SK-N-SH (cell line): ENCODE data around the gene TMEM109.

ENCODE experiments used
- CTCF ChIP-seq: fragments of 200-600 bp; sonication (generic); IDR thresholded peaks from 2 replicates; pipeline ENCODE4 v1.6.1; 2017; ENCODE audit warnings: antibody characterized with exemption, mild to moderate bottlenecking, moderate library complexity
- ELF1 ChIP-seq: IDR thresholded peaks from 2 replicates; pipeline ENCODE4 v1.4.0; 2012
- EZH2phosphoT487 ChIP-seq: fragments of 200-600 bp; sonication (generic); IDR thresholded peaks from 2 replicates; pipeline ENCODE4 v1.6.1; 2017; ENCODE audit warnings: low read depth, mixed run types, mild to moderate bottlenecking, antibody characterized with exemption, moderate library complexity, borderline replicate concordance
- GATA2 ChIP-seq: sonication (generic); formaldehyde crosslinking; IDR thresholded peaks from 2 replicates; pipeline ENCODE4 v1.5.0; 2020; ENCODE audit warnings: mild to moderate bottlenecking, missing genetic modification reagents
- MAX ChIP-seq: IDR thresholded peaks from 2 replicates; pipeline ENCODE4 v1.4.0; 2012; ENCODE audit warnings: low read depth
- MEF2A ChIP-seq: IDR thresholded peaks from 2 replicates; pipeline ENCODE4 v1.4.0; 2012; ENCODE audit warnings: low read depth, borderline replicate concordance
- NFIC ChIP-seq: IDR thresholded peaks from 2 replicates; pipeline ENCODE4 v1.4.0; 2012; ENCODE audit warnings: borderline replicate concordance
- REST ChIP-seq: IDR thresholded peaks from 2 replicates; pipeline ENCODE4 v1.6.1; 2012; ENCODE audit warnings: mild to moderate bottlenecking, low read depth, low read length, moderate library complexity
- RXRA ChIP-seq: IDR thresholded peaks from 2 replicates; pipeline ENCODE4 v1.4.0; 2012; ENCODE audit warnings: low read depth, mild to moderate bottlenecking, borderline replicate concordance
- SMC3 ChIP-seq: IDR thresholded peaks from 2 replicates; pipeline ENCODE4 v1.6.1; 2012; ENCODE audit warnings: low read depth, low read length, improper control_type of control experiment
- TAF1 ChIP-seq: IDR thresholded peaks from 2 replicates; pipeline ENCODE4 v1.6.1; 2012; ENCODE audit warnings: low read depth, mild to moderate bottlenecking, low read length, moderate library complexity, borderline replicate concordance
- YY1 ChIP-seq: IDR thresholded peaks from 2 replicates; pipeline ENCODE4 v1.4.0; 2012; ENCODE audit warnings: low read depth, mild to moderate bottlenecking

GRCh38 chr11:60871378-60872061 lies 42.4 kb upstream of the TMEM109 start:
- TF ChIP-seq MAX (no peak), ELF1 (no peak), NFIC (no peak), REST (no peak), CTCF (no peak), MEF2A (no peak), RXRA (no peak), GATA2 (CRISPR knock-in tag) (no peak), SMC3 (no peak), TAF1 (no peak), YY1 (no peak), EZH2phosphoT487 (no peak)
